CD4-positive, alpha-beta T cell treated with Interleukin-15 for 1 hour (primary cell): Measurements from ENCODE around the gene LRIT3.

ENCODE experiments used
- DNase-seq: peaks from one replicate; pipeline ENCODE4 v3.0.0-alpha.2; 2020

The LRIT3 gene

GRCh38 chr4:109912706-109913595, 65.0 kb downstream of the LRIT3 start, which contains the start of gene EGF:
EGF (plus strand) TSS chr4:109912883; CDS start chr4:109913336, 453 bp downstream.
- no peak for DNase-seq

- DNase-seq, result no peak
Observed at GRCh38 chr4:109913596-109914241, 65.8 kb downstream of the LRIT3 start.

GRCh38 chr4:109914322-109914721, 66.4 kb downstream of the LRIT3 start:
- DNase-seq, result no peak

DNA sequence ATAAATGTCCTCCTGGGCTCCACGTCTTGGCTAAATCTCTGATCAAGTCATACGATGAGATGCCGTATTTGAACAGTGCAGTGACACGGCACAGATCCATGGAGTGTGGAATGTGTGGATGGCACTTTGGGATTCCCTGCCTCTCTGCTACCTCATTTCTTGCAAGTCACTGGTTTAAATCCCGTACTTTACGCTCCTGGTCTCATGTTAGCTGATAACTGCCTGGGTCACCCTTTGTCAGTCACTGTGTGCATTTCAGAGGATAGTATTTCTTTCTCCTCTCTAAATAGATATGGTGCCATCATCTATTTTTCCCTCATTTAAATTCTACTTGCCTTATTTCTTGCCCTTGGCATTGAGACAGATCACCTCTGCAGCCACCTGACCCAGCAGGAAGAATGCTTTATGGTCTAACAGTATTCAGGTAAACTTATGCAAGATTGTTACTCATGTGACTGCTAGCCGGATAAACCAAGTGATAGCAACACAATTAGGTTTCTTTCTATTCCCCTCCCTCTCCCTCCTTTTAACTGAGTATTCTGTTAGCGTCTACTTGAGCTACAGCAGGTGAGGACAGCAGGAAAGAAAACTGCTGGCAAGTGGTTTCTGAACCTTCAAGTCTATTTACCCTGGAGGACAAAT, 67.6 kb downstream of the LRIT3 start:
- DNase-seq, result no peak

DNA sequence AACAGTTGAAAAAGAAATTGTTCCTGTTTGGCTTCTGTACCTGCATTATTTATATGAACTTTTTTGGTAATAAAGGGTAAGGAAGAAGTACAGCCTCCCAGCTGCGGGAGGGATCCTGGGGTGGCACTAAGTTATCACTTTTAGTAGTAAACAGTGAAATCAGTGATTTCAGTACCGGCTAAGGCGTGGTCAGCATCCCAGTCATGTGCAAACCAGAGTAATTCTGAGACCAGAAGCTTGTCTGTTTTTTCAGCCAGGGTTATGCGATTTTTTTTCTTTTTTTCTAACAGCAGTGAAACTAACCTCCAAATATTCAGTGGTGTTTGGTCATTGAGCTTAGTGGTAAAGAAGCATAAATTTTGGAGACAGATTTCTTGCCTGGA, 68.1 kb downstream of the LRIT3 start:
- no peak for DNase-seq

GRCh38 chr4:109921384-109921808, 73.5 kb downstream of the LRIT3 start:
- DNase-seq, result no peak
